VCaP (cell line): ENCODE measurements around the gene RAB34.

Experiments
- H3K27ac ChIP-seq: fragments of 450-650 bp; 2 replicates; pipeline ENCODE4 v1.5.1; 2017
- TF ChIP-seq, protein P1 (sequence below): fragments of 450-650 bp; conservative IDR thresholded peaks from 2 replicates; pipeline ENCODE4 v1.5.1; 2017; ENCODE audit warnings: mild to moderate bottlenecking, moderate library complexity

The RAB34 gene

DNA sequence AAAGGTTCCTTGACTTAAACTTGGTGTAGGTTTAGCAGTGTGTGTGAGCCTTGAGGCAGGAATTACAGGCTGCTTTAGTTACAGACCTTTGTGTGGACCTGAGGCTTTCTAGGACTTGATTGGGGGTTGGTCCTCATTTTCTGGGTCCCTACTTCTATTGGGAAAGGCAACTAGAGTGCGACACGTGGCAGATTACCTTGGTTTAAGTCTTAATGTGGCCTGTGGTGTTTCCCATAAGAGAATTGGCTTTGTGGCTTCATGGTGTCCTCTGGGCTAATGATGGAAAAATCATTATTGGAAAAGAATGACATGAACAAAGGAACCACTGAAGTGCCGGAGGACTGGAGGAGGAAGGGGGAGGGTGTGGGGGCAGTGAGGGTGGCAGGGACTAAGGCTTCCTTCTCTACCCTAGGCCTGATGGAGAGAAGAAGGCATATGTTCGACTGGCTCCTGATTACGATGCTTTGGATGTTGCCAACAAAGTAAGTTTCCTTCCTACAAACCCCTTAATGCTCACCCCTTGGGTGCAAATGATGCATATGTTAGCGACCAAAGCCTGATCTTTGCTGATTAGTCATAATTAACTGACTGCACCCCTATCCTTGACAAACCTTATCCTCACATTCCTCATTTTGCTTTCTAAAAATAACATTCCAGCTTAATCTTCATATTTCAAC, 5.6 kb upstream of the RAB34 start:
- TF ChIP-seq, protein P1, sequence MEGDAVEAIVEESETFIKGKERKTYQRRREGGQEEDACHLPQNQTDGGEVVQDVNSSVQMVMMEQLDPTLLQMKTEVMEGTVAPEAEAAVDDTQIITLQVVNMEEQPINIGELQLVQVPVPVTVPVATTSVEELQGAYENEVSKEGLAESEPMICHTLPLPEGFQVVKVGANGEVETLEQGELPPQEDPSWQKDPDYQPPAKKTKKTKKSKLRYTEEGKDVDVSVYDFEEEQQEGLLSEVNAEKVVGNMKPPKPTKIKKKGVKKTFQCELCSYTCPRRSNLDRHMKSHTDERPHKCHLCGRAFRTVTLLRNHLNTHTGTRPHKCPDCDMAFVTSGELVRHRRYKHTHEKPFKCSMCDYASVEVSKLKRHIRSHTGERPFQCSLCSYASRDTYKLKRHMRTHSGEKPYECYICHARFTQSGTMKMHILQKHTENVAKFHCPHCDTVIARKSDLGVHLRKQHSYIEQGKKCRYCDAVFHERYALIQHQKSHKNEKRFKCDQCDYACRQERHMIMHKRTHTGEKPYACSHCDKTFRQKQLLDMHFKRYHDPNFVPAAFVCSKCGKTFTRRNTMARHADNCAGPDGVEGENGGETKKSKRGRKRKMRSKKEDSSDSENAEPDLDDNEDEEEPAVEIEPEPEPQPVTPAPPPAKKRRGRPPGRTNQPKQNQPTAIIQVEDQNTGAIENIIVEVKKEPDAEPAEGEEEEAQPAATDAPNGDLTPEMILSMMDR, result no peak
- peak overlapping the region; percentile 100 for H3K27ac ChIP-seq

DNA sequence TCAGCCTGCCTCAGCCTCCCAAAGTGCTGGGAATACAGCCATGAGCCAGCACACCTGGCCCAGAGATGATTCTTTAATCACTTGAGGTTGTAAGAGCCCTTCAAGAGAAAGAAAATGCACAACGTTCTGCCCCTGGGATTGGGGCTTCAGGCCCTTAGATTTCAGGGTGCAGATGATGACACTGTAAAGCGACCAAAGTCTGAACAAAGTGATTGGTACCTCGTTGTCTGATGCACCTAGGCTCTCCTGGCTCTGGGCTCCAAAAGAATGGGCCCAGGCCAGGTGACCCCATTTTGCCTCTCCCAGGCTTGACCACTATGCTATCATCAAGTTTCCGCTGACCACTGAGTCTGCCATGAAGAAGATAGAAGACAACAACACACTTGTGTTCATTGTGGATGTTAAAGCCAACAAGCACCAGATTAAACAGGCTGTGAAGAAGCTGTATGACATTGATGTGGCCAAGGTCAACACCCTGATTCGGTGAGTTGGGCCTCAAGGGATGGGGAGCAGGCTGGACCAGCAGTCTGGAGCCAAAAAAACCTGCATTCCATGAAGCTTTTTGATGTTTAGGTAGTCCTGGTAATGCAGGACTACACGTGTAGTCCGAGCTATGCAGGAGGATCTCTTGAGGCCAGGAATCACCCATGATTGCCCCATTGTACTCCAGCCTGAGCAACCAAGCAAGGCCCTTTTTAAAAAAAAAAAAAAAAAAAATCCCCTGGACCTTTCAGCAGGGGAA, 4.9 kb upstream of the RAB34 start:
- H3K27ac ChIP-seq, result peak overlapping the region; percentile 100
- TF ChIP-seq, protein P1, result no peak

DNA sequence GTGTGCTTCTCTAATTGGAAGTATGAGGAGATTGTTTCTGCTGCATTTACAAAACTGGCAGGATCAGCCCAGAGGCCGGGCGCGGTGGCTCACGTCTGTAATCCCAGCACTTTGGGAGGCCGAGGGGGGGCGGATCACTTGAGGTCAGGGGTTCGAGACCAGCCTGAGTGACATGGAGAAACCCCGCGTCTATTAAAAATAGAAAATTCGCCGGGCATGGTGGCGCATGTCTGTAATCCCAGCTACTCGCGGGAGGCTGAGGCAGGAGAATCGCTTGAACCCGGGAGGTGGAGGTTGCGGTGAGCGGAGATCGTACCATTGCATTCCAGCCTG, 3.3 kb upstream of the RAB34 start:
- peak overlapping the region; percentile 100 for H3K27ac ChIP-seq

DNA sequence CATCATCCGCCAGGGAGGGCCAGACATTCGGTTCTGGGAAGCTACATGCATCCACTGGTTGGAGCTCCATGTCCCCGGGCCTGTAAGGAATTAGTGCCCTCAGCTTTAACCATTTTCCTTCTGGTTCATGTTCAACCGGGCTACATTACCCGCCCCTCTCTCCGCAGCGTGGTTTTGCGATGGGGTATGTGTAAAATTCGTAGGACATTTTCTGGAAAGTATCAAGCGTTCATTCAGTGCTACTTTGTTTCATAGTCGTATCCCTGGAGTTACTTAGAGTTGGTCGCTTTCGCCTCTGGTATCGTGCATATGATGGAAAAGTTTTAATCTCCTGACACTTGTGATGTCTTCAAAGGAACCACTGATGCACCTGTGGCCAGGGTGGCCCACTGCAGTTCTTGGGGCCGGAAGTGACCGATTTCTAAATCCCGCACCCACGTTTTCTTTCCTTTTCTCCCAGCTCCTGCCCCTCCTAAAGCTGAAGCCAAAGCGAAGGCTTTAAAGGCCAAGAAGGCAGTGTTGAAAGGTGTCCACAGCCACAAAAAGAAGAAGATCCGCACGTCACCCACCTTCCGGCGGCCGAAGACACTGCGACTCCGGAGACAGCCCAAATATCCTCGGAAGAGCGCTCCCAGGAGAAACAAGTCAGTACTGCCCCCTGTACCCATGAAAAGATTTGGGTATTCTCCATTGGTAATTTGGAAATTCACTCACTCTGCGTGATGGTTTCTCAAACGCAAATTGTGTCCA, 2.8 kb upstream of the RAB34 start:
- TF ChIP-seq, protein P1, result peak; percentile 54
- peak overlapping the region; percentile 100 for H3K27ac ChIP-seq

DNA sequence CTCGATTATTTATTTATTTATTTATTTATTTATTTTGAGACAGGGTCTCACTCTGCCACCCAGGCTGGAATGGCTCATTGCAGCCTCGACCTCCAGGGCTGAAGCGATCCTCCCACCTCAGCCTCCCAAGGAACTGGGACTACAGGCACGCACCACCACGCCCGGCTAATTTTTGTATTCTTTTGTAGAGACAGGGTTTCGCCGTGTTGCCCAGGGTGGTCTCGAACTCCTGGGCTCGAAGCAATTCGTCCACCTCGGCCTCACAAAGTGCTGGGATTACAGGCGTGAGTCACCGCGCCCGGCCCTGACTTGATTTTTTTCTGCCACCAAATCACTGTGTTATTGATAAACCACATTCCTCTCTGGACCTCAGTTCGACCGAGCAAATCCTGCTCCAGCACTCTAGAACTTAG, 1.4 kb upstream of the RAB34 start:
- TF ChIP-seq, protein P1, result no peak
- peak overlapping the region; percentile 100 for H3K27ac ChIP-seq

DNA sequence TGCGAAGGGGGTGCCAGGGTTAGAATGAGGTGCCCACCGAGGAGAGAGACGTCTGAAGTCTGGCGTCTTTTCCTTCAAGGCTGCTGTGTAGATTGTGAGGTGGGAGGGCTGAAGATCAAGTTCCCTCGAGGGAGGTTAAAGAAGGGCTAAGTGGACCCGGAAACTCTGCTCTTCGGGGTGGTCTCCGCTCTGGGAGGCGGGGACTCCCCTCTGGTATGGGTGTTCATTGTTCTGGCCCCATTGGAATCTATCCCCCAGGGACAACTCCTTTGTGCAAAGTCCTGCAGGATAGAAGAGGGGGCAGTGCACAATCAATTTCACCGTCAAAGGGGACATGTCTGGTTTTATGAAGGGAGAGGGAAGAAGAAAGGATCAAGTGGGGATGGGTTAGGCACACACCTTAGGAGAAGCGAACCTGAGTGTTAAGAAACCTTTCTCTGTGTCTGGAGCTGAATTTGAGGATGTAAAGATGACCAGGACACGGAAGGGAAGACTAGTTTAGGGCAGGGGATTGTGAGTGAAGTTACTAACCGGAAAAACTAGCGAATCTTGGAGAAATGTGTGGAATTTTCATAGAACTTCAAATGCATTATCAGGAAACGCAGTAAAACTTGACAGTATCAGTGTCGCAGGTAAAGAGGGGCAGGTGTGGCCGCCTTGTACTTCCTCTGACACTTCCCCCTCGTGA, 809 bp upstream of the RAB34 start:
- peak overlapping the region; percentile 100 for H3K27ac ChIP-seq
- TF ChIP-seq, protein P1, result no peak

DNA sequence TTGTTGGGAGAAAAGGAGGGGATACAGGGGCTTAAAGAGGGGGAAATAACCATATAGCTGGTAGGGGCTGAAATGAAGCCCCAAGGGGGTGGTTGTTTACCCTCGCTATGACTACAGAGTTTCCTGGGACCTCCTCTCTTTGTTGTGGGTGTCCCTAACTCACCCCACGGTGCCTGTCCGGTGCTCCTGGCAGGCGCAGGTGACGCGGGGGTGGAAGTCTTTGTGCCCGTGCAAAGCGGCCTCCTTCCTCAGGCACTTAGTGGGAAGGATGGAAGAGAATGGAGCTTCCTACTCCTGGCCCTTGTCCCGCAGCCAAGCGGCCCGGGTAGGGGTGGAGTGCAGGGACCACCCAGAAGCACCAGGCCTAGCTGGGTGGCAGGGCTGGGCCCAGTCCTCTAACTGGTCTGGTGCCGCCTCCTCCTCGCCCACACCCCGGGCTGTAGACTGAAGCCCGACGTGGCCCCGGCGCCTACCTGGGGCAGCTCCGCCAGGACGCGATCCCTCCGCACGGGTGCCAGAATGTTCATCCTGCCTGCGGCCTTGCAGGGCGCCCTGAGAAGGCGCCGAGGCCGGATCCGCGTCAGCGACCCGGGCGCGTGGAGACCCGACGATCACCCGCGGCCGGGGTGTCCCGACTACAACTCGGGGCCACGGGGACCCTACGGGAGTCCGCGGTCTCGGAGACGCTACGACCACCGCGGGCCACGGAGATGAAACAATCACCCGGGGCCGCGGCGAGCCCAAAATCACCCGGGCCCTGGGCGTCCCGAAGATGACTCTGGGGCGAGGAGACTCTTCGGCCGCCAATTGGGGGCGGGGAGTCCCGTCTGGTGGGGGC, 709 bp downstream of the RAB34 start:
- TF ChIP-seq, protein P1, result no peak
- no peak overlapping the region for H3K27ac ChIP-seq
